ENCODE measurements around the gene SERGEF.

DNA sequence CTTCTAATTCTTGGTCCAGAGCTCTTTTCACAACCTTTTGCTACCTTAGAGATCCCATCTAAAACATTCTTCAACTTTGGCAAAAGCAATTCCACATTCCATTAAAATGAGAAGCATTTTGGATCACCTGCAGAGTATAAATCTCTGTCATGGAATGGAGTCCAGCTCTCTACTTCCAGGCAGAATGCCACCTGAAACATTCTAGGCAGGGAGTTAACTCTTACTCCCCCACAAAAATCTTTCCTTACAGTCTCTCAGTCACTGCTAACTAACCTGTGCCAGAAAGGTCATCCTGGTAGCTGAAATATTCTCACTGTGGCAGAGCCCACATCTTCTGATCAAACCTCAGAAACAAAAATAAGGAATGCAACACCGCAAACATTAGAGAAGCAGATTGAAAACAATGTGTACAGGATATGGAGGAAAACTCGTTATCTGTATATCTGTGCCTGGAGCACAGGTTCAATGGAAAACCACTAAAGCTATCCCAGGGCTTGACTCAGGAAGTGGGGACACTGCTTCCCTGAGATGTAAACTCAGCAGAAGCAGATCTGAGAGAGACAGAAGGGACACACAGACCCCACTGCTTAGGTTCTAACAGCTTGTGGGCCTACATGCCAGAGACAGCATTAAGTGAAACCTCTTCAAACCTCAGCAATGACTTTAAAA is 199.3 kb downstream of the SERGEF start:
- no peak for TF ChIP-seq POLR2AphosphoS5 (IDR thresholded peaks at IDR 0.05; ENCODE audit: low read depth)
- TF ChIP-seq, protein P1, sequence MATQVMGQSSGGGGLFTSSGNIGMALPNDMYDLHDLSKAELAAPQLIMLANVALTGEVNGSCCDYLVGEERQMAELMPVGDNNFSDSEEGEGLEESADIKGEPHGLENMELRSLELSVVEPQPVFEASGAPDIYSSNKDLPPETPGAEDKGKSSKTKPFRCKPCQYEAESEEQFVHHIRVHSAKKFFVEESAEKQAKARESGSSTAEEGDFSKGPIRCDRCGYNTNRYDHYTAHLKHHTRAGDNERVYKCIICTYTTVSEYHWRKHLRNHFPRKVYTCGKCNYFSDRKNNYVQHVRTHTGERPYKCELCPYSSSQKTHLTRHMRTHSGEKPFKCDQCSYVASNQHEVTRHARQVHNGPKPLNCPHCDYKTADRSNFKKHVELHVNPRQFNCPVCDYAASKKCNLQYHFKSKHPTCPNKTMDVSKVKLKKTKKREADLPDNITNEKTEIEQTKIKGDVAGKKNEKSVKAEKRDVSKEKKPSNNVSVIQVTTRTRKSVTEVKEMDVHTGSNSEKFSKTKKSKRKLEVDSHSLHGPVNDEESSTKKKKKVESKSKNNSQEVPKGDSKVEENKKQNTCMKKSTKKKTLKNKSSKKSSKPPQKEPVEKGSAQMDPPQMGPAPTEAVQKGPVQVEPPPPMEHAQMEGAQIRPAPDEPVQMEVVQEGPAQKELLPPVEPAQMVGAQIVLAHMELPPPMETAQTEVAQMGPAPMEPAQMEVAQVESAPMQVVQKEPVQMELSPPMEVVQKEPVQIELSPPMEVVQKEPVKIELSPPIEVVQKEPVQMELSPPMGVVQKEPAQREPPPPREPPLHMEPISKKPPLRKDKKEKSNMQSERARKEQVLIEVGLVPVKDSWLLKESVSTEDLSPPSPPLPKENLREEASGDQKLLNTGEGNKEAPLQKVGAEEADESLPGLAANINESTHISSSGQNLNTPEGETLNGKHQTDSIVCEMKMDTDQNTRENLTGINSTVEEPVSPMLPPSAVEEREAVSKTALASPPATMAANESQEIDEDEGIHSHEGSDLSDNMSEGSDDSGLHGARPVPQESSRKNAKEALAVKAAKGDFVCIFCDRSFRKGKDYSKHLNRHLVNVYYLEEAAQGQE (IDR thresholded peaks at IDR 0.05; ENCODE audit: insufficient replicate concordance, low read depth), result no peak

Data from HL-60 (cell line).